Cerebellar nuclear complex (tissue), 1 donor: ENCODE data around the gene PXMP2.
"Not testable (repeated sequence)": the region's sequence is repeated elsewhere in the genome, so short reads cannot be mapped to it uniquely, and the experiment has no call there.

Experiments
- DNase-seq, 2 experiments: peaks; one replicate each; lab custom pipeline; 2025; lab: John Stamatoyannopoulos, UW

The PXMP2 gene

DNA sequence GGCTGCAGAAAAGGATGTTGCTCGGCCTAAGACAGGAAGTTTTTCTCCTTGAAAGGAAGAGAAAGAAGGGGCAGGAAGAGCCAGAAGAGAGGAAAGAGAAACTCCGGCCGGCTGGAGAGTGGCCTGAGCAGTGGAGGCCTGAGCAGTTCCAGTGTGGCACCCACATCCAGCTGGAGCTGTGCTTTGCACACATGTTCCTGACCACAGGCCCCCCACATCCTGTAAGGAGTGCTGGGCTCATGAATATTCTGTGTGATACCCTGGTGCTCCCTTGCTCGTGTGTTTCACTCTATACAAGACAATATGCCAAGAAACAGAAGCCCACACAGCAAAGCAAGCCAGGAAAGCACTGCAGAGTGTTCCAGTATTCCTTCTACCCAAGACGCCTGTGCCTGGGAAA lies 27.3 kb upstream of the PXMP2 start:
- DNase-seq: no peak

GRCh38 chr12:132660996-132661395 lies 26.4 kb upstream of the PXMP2 start:
- no peak for DNase-seq

DNA sequence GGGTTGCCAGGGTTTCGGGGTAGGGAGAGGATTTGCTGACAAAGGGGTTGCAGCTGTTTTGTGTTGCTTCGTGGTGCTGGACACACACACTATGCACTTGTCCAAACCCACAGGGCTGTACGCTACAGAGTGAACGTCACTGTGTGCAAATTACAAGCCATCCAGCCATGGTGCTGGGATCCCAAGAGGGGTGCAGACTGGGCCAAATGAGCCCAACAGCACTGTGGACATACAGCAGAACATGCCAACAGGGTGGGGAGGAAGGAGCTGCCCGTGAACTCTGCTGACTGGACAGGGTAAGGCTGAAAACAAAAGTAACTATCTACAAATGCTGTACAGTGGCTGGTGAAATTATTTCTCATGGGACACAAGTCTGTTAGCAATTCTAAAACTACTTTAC lies 25.4 kb upstream of the PXMP2 start:
- DNase-seq: no peak

DNA sequence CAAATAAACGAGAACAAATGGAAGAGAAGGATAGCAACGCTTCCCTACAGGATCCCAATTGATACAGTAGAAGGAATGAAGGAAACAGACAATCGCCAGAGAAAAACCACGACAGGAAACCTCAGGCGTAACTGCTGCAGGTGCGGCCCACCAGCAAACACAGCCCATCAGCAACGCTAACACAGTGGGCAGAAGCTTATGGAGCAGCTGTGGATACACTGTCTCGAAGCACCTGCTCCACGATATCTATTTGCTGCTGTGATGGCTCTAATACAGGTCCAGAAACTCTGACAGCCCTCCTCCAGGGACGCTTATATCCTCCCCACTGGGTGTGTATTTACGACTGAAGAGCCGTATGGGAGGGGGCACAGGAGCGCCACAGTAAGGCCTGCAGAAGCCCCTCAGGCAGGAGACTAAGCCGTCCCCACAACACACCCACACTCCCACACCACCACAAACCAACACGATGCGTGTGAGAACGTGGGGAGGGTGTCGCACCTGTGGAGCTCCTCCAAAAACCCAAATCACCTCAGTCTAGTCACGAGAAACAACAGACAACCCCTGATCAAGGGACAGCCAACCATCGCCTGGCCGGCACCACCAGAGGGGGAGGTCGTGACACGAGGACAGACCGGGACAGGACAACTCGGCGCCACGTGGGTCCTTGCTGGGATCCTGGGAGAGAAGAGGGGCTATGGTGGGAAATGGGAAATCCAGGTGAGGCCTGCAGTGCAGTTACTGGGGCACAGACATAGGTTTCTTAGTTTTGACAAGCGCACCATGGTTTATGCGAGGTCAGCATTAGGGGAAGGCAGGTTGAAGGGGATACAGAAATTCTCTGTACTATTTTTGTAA lies 24.3 kb upstream of the PXMP2 start:
- DNase-seq: no peak

- no peak for DNase-seq
Measured at GRCh38 chr12:132664206-132665148, 22.9 kb upstream of the PXMP2 start.

DNA sequence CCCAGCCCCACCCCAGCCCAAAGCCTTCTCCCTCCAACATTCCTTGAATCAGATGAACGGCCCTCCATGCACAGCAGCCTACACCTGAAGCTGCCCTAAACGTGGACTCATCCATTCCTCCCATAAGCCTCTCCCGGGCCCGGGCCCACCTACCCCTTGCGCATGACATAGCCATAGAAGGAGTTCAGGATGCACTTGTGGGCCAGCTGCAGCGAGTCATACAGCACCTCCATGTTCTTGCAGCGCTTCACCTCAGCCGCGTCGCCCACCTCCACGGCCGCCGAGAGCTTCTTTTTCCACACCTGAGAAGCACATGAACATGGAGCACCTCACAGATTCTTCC lies 22.3 kb upstream of the PXMP2 start:
- no peak for DNase-seq

DNA sequence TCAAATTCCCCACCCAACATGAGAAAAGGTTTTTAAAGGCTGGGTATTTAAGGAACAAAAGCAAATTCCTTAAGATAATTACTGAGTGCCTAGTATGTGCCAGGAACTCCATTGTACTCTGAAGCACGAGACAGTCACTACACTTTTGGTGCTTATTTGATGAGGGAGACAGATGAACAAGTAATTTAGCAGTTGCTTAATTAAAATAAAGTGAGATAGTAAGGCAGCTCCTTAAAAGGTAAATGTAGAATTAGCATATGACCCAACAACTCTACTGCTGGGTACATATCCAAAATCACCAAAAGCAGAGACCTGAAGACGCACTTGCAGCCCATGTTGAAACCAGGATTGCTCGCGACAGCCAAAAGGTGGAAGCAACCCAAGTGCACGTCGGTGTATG lies 21.6 kb upstream of the PXMP2 start:
- no peak for DNase-seq

DNA sequence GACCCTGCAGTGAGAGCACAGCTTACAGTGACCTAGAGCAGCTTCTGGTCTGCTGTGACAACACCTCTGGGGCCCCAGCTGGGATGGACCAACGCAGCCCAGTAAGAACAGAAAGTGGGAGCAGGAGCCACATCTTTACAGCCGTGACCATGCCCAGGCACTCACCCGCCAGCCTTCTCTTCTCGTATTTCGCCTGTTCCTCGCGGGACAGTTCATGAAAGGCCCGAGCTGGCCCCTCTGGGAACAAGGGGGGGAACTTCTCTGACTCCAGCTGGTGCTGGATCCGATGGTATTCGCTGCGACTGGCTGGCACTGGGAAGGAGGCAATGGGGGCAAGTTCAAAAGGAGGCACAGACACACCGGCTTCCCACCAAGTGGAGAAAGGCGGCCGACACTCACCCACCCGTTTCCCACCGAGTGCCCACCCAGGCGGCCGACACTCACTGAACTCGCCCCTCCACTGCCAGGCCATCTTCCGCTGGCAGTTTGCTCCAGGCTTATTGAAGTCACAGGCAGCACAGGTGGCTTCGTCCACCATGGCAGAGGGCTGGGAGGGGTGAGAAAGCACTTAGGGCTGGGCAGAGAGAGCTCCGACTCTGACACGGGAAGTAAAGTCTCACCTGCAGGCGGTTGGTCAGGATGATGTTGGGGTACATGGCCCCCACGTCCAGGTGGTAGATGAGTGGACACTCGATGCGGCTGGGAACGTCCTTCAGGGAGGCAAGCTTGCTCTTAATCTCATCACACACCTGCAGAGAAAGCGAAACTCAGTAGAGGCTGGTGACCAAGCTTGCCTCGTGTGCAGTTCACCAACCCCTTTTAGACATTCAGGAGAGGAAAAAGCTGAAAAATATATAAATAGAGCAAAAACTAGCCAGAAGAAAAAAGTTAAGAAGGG lies 18.9 kb upstream of the PXMP2 start:
- DNase-seq: no peak

GRCh38 chr12:132669166-132669879 lies 18.1 kb upstream of the PXMP2 start:
- no peak for DNase-seq

GRCh38 chr12:132672116-132672515 lies 15.3 kb upstream of the PXMP2 start:
- no peak for DNase-seq

DNA sequence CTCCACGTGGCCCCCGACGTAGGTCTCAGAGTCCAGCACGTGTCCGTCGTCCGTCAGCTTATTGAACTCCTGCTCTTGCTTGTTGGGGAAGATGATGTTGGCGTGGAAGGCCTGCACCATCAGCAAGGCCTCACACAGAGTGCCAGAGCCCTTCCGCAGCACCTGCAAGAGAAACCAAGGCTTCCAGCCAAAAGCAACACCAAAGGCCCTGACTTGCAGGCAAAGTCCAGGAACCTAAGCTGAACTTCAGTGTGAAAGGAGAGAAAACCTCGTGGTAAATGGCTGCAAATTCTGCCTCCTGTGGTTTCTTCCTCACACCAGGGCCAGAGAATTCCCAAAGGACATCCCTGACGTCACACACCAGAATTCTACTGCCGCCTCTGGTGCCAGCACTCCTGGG lies 14.7 kb upstream of the PXMP2 start:
- DNase-seq: no peak

GRCh38 chr12:132673288-132674179 lies 13.9 kb upstream of the PXMP2 start:
- no peak for DNase-seq

GRCh38 chr12:132674561-132674960 lies 12.8 kb upstream of the PXMP2 start:
- no peak for DNase-seq

DNA sequence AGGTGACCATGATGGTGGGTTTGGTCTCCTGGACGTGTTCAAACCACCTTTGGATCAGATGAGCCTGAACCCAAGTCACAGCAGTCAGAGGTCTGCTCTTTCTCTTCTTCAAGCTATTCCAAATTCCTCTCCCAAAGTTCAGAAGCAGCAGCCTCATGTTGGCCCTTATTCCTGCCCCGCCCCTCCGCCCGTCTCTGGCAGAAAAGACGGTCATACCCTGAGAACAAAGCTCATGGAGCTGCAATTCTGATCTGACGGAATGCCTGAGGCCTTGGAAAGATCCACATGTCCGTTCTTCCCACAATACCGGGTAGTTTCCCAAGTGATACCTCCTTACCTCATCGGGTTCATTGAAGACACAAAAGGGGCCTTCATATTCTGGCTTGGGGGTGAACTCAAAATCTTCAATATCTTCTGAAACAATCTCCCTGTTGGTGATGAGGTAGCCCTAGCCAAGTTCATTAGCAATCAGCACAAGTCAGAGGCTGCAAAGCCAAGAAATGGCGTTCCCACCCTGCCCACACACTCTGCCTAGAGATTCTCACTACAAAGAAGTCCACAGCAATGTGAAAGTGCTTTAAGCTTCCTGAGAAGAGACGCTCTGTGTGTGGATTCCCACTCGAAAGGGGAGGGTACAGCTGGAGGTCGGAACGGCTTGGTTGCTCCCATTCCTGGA lies 11.5 kb upstream of the PXMP2 start:
- no peak for DNase-seq

- no peak for DNase-seq
Measured at GRCh38 chr12:132677492-132677891, 9.9 kb upstream of the PXMP2 start.

DNA sequence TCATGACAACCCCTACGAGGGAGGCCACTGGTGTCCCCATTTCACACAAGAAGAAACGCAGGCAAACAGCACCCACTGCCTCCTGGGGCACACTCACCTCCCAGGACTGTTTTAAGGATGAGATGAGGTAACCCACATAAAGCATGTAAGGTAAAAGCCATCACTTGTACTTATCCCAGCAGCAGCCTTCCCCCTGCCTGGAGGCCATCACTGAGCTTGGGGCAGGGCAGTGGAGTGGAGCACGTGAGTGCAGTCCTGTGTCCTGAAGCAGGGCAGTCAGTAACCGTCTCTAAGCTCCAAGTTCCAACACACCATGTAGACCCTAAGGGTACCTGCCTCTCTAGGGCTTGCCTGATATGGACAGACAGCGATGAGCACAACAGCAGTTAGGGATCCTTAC lies 2.0 kb upstream of the PXMP2 start:
- DNase-seq: no peak

DNA sequence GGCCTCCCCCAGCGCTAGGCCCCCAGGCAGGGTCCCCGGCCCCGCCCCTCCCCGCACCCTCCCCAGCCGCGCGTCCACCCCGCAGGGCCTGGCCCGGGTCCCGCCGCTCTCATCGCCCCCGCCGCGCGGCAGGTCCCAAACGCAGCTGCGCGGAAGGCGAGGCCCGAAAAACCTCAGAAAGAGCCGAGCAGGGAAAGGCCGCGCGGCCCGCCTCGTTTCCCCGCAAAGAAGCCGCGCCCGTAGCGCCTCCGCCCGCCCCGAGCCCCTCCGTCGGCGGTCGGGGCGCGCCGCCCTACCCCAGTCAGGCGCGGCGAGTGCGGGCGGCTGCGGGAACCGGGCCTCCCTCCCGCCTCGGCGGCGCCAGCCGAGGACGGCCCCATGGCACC lies 569 bp upstream of the PXMP2 start:
- no peak for DNase-seq

- DNase-seq: peak in 1 of 2 experiments; percentile 13
Measured at GRCh38 chr12:132689227-132689626, 1.8 kb downstream of the PXMP2 start.

DNA sequence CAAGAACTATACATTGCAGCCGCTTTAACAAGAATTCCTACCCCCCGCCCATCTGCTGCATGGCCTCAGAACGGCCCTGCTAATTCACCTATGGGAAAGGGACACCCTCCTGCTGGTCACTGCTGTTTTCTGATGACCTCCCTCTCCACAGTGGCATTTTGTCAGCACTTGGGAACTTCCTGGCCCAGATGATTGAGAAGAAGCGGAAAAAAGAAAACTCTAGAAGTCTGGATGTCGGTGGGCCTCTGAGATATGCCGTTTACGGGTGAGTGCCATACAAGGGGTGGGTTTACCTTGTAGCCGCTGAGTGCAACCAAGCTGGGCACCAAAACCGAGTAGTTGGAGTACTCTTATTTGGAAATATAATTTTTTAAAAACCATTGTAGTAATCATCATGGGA lies 2.7 kb downstream of the PXMP2 start:
- no peak for DNase-seq

DNA sequence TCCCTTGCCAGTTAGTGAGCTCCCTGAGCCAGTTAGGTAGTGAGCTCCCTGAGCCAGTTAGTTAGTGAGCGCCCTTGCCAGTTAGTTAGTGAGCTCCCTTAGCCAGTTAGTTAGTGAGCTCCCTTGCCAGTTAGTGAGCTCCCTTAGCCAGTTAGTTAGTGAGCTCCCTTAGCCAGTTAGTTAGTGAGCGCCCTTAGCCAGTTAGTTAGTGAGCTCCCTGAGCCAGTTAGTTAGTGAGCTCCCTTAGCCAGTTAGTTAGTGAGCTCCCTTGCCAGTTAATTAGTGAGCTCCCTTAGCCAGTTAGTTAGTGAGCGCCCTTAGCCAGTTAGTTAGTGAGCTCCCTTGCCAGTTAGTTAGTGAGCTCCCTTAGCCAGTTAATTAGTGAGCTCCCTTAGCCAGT lies 4.6 kb downstream of the PXMP2 start:
- DNase-seq: not testable (repeated sequence)
